ENCODE data around the gene B3GNT8. TPM values are rescaled to one million over a fixed set of nuclear protein-coding genes. Genes with fewer than 3 reads are reported as not detected.
A peak's percentile ranks its signal among the peaks of the same experiment; 100 is the strongest.

Gene B3GNT8
- total and polyA plus RNA-seq, 9 of the 15 experiments (the other 6 are each of a cell fraction or from before 2014, with no cell fraction given): 0.11 to 2.9 (median 0.65) TPM; not detected in 2

DNA sequence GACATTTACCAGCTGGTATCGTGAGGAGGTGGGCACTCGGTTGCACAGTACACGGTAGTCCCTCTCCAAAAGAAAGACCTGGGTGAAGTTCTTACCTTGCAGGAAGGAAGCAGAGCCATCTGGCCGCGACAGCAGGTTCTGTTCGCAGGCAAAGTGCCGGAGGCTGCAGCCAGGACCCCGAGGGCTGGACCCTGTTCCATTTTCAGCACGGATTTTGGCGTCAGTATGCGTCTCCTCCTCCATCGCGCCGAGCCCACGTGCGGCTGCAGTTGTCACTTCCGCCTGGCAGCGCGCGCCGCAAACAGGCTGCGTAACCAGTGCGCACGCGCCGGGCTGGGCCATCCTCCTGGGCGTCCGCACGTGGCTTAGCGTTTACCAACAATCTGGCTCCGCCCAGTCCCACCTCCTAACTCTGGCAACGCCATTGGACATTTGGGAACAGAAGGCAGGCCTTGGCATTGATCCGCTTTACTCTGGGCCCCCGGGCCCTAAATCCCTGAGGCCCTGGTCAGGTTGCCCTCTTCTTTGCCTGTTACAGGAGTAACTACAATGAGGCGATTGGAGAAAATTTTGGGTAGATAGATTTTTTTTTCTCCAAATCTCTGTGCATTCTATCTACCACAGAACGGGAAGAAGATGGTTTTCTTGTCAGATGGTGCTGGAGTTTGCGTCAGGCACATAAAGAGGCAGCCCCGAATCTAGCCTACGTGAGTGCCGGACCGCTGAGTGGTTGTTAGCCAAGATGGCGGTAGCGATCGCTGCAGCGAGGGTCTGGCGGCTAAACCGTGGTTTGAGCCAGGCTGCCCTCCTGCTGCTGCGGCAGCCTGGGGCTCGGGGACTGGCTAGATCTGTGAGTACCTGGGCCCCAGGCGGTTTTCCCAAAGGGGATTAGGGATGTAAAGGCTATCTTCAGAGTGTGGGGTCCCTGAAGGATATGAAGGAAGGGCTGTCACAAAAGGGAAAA lies 29.8 kb downstream of the B3GNT8 start, which contains the start of the genes BCKDHA and EXOSC5 (continued):
- TF ChIP-seq, protein P1, sequence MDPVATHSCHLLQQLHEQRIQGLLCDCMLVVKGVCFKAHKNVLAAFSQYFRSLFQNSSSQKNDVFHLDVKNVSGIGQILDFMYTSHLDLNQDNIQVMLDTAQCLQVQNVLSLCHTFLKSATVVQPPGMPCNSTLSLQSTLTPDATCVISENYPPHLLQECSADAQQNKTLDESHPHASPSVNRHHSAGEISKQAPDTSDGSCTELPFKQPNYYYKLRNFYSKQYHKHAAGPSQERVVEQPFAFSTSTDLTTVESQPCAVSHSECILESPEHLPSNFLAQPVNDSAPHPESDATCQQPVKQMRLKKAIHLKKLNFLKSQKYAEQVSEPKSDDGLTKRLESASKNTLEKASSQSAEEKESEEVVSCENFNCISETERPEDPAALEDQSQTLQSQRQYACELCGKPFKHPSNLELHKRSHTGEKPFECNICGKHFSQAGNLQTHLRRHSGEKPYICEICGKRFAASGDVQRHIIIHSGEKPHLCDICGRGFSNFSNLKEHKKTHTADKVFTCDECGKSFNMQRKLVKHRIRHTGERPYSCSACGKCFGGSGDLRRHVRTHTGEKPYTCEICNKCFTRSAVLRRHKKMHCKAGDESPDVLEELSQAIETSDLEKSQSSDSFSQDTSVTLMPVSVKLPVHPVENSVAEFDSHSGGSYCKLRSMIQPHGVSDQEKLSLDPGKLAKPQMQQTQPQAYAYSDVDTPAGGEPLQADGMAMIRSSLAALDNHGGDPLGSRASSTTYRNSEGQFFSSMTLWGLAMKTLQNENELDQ (CRISPR knock-in tag; IDR thresholded peaks at IDR 0.05; ENCODE audit: borderline replicate concordance): no peak
- TF ChIP-seq NCOA6 (IDR thresholded peaks at IDR 0.05) (no peak), ZNF184 (CRISPR knock-in tag; IDR thresholded peaks at IDR 0.05) (no peak), ETV1 (tag; conservative IDR thresholded peaks at IDR 0.05; ENCODE audit: low read depth) (peak; percentile 79), ATF1 (CRISPR knock-in tag; IDR thresholded peaks at IDR 0.05) (no peak), ATF1 (tag; IDR thresholded peaks at IDR 0.05) (peak; percentile 89), MIER1 (IDR thresholded peaks at IDR 0.05; ENCODE audit: low read depth) (no peak), ARHGAP35 (IDR thresholded peaks at IDR 0.05; ENCODE audit: partially characterized antibody) (no peak), THRAP3 (IDR thresholded peaks at IDR 0.05; ENCODE audit: borderline replicate concordance) (no peak), ARID1B (IDR thresholded peaks at IDR 0.05) (0 out of 2 replicates have a peak, but pooled peaks have one; percentile 8), NFRKB (IDR thresholded peaks at IDR 0.05; ENCODE audit: low read depth) (peak; percentile 97)
- TF ChIP-seq, protein P2, sequence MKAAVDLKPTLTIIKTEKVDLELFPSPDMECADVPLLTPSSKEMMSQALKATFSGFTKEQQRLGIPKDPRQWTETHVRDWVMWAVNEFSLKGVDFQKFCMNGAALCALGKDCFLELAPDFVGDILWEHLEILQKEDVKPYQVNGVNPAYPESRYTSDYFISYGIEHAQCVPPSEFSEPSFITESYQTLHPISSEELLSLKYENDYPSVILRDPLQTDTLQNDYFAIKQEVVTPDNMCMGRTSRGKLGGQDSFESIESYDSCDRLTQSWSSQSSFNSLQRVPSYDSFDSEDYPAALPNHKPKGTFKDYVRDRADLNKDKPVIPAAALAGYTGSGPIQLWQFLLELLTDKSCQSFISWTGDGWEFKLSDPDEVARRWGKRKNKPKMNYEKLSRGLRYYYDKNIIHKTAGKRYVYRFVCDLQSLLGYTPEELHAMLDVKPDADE (conservative IDR thresholded peaks at IDR 0.05; ENCODE audit: control insufficient read depth, low read depth, low read length): peak; percentile 87
- TF ChIP-seq, protein P3, sequence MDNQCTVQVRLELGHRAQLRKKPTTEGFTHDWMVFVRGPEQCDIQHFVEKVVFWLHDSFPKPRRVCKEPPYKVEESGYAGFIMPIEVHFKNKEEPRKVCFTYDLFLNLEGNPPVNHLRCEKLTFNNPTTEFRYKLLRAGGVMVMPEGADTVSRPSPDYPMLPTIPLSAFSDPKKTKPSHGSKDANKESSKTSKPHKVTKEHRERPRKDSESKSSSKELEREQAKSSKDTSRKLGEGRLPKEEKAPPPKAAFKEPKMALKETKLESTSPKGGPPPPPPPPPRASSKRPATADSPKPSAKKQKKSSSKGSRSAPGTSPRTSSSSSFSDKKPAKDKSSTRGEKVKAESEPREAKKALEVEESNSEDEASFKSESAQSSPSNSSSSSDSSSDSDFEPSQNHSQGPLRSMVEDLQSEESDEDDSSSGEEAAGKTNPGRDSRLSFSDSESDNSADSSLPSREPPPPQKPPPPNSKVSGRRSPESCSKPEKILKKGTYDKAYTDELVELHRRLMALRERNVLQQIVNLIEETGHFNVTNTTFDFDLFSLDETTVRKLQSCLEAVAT (IDR thresholded peaks at IDR 0.05): no peak
- TF ChIP-seq, protein P4, sequence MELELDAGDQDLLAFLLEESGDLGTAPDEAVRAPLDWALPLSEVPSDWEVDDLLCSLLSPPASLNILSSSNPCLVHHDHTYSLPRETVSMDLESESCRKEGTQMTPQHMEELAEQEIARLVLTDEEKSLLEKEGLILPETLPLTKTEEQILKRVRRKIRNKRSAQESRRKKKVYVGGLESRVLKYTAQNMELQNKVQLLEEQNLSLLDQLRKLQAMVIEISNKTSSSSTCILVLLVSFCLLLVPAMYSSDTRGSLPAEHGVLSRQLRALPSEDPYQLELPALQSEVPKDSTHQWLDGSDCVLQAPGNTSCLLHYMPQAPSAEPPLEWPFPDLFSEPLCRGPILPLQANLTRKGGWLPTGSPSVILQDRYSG (tag; conservative IDR thresholded peaks at IDR 0.05; ENCODE audit: low read depth): no peak
- TF ChIP-seq, protein P5, sequence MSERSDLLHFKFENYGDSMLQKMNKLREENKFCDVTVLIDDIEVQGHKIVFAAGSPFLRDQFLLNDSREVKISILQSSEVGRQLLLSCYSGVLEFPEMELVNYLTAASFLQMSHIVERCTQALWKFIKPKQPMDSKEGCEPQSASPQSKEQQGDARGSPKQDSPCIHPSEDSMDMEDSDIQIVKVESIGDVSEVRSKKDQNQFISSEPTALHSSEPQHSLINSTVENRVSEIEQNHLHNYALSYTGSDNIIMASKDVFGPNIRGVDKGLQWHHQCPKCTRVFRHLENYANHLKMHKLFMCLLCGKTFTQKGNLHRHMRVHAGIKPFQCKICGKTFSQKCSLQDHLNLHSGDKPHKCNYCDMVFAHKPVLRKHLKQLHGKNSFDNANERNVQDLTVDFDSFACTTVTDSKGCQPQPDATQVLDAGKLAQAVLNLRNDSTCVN (CRISPR knock-in tag; IDR thresholded peaks at IDR 0.05): peak; percentile 16; the same call in 1 of the 2 replicates
- TF ChIP-seq, protein P6, sequence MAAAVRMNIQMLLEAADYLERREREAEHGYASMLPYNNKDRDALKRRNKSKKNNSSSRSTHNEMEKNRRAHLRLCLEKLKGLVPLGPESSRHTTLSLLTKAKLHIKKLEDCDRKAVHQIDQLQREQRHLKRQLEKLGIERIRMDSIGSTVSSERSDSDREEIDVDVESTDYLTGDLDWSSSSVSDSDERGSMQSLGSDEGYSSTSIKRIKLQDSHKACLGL (CRISPR knock-in tag; IDR thresholded peaks at IDR 0.05; ENCODE audit: borderline replicate concordance, poor library complexity, severe bottlenecking): peak; percentile 99
- TF ChIP-seq, protein P7, sequence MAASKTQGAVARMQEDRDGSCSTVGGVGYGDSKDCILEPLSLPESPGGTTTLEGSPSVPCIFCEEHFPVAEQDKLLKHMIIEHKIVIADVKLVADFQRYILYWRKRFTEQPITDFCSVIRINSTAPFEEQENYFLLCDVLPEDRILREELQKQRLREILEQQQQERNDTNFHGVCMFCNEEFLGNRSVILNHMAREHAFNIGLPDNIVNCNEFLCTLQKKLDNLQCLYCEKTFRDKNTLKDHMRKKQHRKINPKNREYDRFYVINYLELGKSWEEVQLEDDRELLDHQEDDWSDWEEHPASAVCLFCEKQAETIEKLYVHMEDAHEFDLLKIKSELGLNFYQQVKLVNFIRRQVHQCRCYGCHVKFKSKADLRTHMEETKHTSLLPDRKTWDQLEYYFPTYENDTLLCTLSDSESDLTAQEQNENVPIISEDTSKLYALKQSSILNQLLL (CRISPR knock-in tag; IDR thresholded peaks at IDR 0.05; ENCODE audit: borderline replicate concordance): no peak

Measured in K562 (cell line).